GM19328 (cell line): ENCODE data around the gene CTBP2.

Experiments used
- ATAC-seq: cut with Tn5 transposase; IDR thresholded peaks from one replicate; pipeline ENCODE4 v1.9.1; 2021; ENCODE audit warnings: mild to moderate bottlenecking, moderate library complexity; ENCODE audit not compliant: unreplicated experiment

CTBP2 gene

GRCh38 chr10:125000366-125001312 is 159.7 kb downstream of the CTBP2 start:
- no peak for ATAC-seq

DNA sequence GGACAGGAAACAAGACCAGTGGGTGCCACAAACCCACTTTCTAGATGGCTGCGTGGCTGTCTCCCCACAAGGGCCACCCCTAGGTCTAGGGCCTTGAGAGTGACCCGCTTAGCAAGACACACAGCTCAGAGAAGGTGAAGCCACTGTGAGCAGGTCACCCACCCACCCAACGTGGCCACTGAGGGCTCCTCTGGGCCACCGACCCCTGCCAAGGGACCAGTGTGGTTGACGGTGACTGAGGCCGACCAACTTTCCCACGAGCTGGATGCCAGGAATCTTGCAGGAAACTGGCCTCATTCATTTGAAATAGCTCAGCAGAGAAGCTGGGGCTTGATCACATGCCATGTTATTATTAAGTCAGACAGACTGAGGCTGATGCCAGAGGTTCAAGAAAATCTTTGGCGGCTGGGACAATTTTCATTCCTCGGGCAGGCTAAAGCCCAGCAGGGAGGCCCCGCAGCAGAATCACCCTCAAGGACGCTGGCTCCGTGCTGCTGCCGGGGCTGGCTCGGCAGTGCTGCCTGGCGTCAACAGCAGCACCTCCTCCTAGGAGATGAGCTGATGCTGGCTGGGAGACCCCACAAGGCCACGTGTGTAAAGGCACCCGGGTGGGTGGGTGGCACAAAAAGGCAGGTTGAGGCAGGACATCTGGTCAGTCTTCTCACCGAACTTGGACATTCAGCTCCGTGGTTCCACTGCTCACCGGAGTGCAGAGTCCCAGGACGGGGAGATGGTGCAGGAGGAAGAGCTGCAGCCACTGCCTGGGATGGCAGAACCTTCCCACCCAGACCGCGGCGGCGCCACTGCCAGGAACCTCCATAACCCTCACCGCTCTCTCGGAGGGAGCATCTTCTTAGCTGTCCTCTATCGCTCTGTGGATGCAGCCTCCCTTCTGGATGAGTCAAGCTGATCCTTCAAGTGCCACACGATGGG is 160.7 kb downstream of the CTBP2 start:
- ATAC-seq: no peak

- no peak for ATAC-seq
Observed at GRCh38 chr10:124998624-124999291, 161.6 kb downstream of the CTBP2 start.

- ATAC-seq: no peak
Observed at GRCh38 chr10:124997771-124998623, 162.4 kb downstream of the CTBP2 start.

DNA sequence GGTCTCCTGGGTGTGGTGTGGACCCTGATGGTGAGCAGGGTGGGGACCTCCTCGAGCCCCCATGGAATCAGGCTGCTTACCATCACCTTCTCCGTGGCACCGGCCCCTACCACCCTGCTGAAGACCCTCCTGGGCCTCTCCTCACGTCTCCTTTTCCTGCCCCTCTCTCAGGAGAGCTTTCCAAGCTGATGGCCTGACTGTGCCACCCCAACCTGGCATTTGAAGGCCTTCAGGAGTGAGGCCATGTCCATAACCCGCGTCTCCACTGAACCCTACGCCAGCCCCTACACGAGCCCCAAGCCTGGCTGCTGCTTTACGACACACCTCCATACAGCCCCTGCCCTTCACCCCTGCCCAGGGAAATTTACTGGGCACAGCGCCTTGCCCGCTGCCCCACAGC is 163.1 kb downstream of the CTBP2 start:
- no peak for ATAC-seq

DNA sequence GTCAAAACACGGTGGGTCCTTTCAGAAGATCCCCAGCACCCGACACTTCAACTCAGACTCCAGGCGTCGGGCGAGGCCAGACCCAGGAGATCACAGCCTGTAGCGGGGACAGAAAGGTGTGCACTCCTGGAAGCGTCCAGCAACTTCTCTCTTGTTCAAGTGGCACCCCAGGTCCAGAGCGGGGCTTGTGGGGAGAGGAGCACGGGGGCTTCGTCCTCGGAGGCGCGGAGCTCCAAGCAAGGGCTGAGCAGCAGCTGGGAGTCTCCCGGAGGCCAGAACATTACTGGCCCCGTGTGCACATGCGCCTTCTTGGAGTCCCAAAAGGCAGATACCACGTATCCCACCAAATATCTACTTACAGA is 163.5 kb downstream of the CTBP2 start:
- ATAC-seq: no peak

GRCh38 chr10:124996127-124996853 is 164.1 kb downstream of the CTBP2 start:
- ATAC-seq: no peak

- ATAC-seq: no peak
Observed at GRCh38 chr10:124995605-124996004, 164.8 kb downstream of the CTBP2 start.

- no peak for ATAC-seq
Observed at GRCh38 chr10:124994573-124995473, 165.5 kb downstream of the CTBP2 start.

DNA sequence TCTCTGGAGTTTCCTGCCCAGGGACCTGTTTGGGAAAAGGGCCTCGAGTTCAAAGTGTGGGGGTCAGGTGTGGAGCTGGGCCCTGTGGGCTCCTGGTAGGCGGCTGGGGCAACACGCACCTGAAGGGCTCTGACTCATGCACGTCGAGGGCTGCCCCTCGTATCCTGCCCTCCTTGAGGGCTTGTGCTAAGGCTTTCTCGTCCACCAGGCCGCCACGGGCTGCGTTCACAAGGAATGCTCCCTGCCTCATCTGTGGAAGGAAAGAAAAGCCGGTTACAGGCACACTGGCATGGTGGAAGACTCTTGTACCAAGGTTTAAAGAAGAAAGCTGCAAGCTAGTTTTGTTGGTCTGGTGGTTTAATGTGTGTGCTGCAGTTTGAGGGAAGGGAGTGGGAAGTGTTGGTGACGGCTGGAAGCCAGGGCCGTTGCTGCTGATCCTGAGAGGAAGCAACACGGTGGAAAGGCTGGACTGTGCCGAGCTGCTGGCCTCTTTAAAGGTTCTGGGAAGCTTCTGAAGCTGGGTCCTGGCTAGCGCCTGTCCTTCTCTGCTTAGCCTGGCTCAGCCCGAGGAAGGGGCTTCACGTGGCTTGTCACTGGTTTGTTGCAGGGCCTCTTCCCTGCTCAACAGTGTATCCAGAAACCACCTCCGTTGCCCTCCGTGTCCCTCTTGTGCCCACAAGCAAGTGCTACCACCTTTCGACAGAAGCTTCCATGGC is 166.5 kb downstream of the CTBP2 start:
- no peak for ATAC-seq

GRCh38 chr10:124993345-124993708 is 167.0 kb downstream of the CTBP2 start:
- no peak for ATAC-seq

- ATAC-seq: no peak
Observed at GRCh38 chr10:124992462-124993344, 167.7 kb downstream of the CTBP2 start.

GRCh38 chr10:124991835-124992234 is 168.5 kb downstream of the CTBP2 start:
- ATAC-seq: no peak

DNA sequence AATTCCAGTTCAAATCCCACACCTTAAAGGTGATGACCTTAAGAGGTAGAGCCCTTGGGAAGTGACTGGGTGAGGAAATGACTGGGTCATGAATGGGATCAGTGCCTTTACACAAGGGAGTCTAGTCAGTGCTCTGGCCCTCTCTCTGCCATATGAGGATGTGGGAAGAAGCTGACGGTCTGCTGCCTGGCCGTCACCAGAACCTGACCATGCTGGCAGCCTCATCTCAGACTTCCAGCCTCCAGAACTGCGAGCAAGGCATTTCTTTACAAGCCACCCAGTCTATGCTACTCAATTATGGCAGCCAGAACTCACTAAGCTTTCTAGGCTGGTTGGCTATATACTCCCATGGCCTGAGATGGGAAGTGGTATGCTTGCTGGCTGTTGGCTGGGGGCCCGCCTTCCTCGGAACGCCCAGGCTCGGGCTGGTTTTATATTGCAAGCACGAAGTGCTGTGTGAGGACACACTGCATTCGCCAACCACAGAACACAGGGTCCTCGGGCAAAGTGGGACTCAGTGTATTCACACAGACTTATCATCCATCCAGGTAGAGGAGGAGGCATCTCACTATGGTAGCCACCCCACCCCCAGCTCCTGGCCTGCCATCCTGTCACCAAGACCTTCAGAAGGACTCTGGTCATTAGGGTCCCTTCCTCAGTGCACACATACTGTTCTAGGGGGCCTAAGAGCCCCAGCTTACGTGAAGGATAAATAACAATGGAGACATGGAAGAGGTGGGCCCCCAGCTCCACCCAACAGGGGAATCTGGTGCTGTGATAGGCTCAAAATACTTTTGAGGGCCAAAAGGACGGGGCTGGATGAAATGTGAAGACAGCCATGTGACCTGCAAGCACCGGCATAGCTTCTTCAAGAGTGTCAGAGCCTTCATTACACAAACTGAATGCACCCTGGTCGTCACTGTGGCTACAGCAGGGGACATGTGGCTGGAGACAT is 169.4 kb downstream of the CTBP2 start:
- ATAC-seq: no peak

GRCh38 chr10:124989526-124989925 is 170.8 kb downstream of the CTBP2 start:
- no peak for ATAC-seq

DNA sequence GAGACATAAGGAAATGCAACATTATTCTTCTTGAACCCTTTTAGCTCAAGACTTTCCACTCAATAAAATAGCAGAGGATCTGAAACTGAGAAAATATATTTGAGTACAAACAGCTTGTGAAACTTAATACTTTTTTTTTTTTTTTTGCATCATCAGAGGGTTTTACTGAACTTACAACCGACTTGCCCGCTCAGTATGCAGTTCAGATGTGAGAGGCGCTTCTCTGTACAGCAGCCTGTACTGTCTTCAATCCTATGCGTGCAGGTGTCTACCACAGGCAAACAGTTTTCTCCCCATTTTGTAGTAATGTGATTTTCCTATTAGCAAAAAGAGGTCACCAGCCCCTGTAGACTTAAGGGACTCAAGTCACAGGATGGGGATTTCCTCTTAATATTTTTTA is 171.6 kb downstream of the CTBP2 start:
- ATAC-seq: peak; percentile 58
